GF-D8 (cell line): ENCODE results near the gene MCM3.

Experiments used
- DNase-seq: peaks from one replicate; lab custom pipeline; 2025; lab: John Stamatoyannopoulos, UW

The MCM3 gene

GRCh38 chr6:52303178-52303577 lies 18.6 kb upstream of the MCM3 start:
- no peak for DNase-seq

- DNase-seq: no peak
These were observed 16.8 kb upstream of the MCM3 start for GRCh38 chr6:52301326-52301725.

DNA sequence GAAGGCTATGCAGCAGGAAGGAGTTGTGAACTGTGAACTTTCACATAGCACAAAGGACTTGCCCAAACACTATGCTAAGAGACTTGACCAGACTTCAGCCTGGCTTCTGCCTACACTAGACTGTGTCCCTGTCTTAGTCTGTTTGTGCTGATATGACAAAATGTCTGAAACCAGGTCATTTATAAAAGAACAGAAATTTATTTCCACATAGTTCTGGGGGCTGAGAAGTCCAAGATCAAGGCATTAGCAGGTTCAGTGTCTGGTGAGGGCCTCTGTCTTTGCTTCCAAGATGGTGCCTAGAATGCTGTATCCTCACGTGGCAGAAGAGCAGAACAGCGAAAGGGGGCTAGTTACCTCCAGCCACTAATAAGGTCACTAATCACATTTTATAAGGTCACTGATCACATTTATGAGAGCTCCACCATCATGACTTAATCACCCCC lies 16.0 kb upstream of the MCM3 start:
- DNase-seq: no peak

- DNase-seq: no peak
These were observed 15.1 kb upstream of the MCM3 start for GRCh38 chr6:52299653-52300052.

- no peak for DNase-seq
These were observed 12.9 kb upstream of the MCM3 start for GRCh38 chr6:52297433-52297832.

- DNase-seq: no peak
These were observed 8.5 kb upstream of the MCM3 start for GRCh38 chr6:52293067-52293466.

GRCh38 chr6:52288841-52289240 lies 4.3 kb upstream of the MCM3 start:
- DNase-seq: no peak

DNA sequence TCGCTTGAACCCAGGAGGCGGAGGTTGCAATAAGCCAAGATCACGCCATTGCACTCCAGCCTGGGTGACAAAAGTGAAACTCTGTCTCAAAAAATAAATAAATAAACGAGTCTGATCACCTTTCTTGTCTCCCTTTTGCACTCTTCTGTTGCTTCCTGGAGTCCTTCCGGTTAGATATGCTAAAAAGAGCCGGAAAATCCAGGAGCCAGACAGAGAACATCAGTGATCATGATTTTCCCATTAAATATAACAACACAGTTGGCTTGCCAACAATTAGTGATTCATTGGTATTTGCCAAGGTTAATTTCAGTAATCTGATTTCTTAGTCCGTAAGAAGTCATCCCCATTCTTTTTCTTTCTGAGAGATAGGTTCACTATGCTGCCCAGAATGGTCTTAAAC lies 3.7 kb upstream of the MCM3 start:
- no peak for DNase-seq

- DNase-seq: peak; percentile 43
These were observed 2.4 kb upstream of the MCM3 start for GRCh38 chr6:52286798-52287432.

GRCh38 chr6:52285177-52286068 lies 881 bp upstream of the MCM3 start:
- no peak for DNase-seq

- no peak for DNase-seq
These were observed 447 bp downstream of the MCM3 start for GRCh38 chr6:52284131-52284459.

GRCh38 chr6:52283111-52283510 lies 1.4 kb downstream of the MCM3 start:
- no peak for DNase-seq

- no peak for DNase-seq
These were observed 8.4 kb downstream of the MCM3 start for GRCh38 chr6:52276130-52276529.

- no peak for DNase-seq
These were observed 12.6 kb downstream of the MCM3 start for GRCh38 chr6:52271852-52272460.

DNA sequence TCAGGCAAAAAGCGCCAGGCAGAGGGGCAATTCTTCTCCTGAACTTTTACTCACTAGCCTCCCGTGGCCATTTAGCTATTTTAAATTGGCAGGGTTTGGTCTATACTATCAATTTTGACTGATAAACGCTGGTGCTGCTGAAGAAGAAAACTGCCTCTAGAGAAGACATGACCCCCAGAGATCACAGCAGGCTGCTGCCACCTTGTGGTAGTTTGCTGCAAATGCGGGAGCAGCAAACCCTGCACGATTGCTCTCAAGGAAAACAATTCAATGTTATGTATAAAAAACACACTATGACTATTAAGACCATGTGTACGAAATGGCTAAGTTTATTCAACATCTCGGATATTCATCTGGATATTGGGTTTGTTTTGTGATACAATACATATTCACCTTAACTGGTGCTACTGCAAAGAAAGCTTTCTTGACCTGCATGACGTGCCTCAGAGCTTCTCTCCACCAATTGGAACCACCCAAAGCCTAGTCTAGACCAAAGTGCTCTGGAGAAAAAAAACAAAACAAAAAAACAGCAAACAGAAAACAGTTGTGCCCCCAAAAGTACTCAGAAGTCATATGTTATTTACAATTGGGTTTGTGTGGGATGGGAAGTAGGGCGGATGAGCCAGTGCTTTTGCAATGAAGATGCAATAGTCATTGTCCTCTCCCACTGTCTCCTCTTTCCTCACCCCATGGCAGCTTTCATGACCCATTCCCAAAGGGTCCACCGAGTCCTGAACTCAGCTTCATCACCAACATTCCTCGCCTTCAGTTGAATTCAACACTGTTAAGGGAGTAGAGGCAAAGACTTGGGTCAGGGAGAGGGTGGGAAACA lies 20.6 kb downstream of the MCM3 start:
- no peak for DNase-seq

- no peak for DNase-seq
These were observed 21.8 kb downstream of the MCM3 start for GRCh38 chr6:52262620-52263344.

DNA sequence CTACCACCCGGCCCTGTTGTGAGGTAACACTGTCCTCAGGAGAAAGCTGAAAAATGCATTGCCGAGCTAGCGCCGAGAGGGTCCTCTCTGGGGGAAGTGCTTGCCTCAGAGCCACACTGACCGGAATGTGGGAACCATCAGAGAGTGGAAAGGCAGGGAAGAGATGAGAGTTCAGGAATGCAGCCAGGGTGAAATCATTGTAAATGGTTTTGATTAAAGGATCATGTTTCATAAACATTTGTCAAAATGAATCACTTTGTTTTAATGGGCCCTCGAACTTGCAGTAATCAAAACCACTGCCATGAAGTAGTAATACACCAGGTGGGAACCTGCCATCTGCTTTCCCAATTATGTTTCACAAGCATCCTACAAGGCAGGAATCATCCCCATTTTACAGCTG lies 23.3 kb downstream of the MCM3 start:
- DNase-seq: no peak

GRCh38 chr6:52260634-52261033 lies 23.9 kb downstream of the MCM3 start:
- DNase-seq: no peak

DNA sequence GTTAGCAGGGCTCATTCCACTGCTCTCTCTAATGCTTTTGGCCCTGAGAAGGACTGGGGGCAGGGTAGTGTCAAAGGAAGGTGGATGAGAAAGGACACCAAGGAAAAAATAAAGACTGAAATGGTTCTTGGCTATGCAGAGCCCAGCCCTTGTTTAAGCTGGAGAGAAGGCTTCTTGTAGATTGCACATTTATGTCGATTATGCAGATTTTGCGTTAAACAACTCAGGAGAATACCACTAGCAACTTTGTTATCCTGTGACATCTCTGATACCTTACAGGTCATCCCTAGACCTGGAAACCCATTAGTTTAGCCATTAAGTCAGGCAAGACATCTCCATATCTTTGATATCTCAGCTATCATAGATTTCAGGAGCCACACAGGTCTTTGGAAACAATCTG lies 29.1 kb downstream of the MCM3 start:
- no peak for DNase-seq

- no peak for DNase-seq
These were observed 29.7 kb downstream of the MCM3 start for GRCh38 chr6:52254731-52255378.

GRCh38 chr6:52253494-52253893 lies 31.0 kb downstream of the MCM3 start:
- DNase-seq: no peak
